Amygdala (tissue), 56 donors: Measurements from ENCODE around the gene C9orf40.

Experiments used
- DNase-seq, 56 donors: peaks; one replicate each; lab custom pipeline; 2025; lab: John Stamatoyannopoulos, UW

Gene C9orf40

GRCh38 chr9:74952201-74953151 is at the start of gene C9orf40:
C9orf40 (minus strand) TSS chr9:74952912; CDS start chr9:74952611, 301 bp downstream.
- DNase-seq: peak; percentile 26 to 91 (median 73)

GRCh38 chr9:75001719-75002421 is 49.2 kb upstream of the C9orf40 start:
- peak in 4 of 56 donors; percentile 1 to 87 (median 4) for DNase-seq

- no peak for DNase-seq
These were observed 48.1 kb upstream of the C9orf40 start for GRCh38 chr9:75000835-75001234.

- no peak for DNase-seq
These were observed 32.3 kb upstream of the C9orf40 start for GRCh38 chr9:74985041-74985440.

GRCh38 chr9:74983709-74984108 is 31.0 kb upstream of the C9orf40 start:
- no peak for DNase-seq

GRCh38 chr9:74979844-74980243 is 27.1 kb upstream of the C9orf40 start:
- no peak for DNase-seq

- no peak for DNase-seq
These were observed 24.6 kb upstream of the C9orf40 start for GRCh38 chr9:74977287-74977686.

- DNase-seq: no peak
These were observed 22.8 kb upstream of the C9orf40 start for GRCh38 chr9:74975538-74975937.

- DNase-seq: no peak
These were observed 21.8 kb upstream of the C9orf40 start for GRCh38 chr9:74974558-74974957.

- no peak for DNase-seq
These were observed 21.0 kb upstream of the C9orf40 start for GRCh38 chr9:74973714-74974113.

GRCh38 chr9:74963056-74963455 is 10.3 kb upstream of the C9orf40 start:
- DNase-seq: no peak

- DNase-seq: no peak
These were observed 8.8 kb upstream of the C9orf40 start for GRCh38 chr9:74961496-74961895.

GRCh38 chr9:74960561-74960960 is 7.8 kb upstream of the C9orf40 start:
- DNase-seq: no peak

GRCh38 chr9:74958587-74958986 is 5.9 kb upstream of the C9orf40 start:
- DNase-seq: no peak

GRCh38 chr9:74953235-74953751 is 581 bp upstream of the C9orf40 start:
- DNase-seq: peak in 1 of 56 donors; percentile 25

GRCh38 chr9:74951725-74952151 is 974 bp downstream of the C9orf40 start:
- DNase-seq: peak in 32 of 56 donors; percentile 2 to 69 (median 42)

- no peak for DNase-seq
These were observed 1.5 kb downstream of the C9orf40 start for GRCh38 chr9:74951107-74951720.

- DNase-seq: no peak
These were observed 2.6 kb downstream of the C9orf40 start for GRCh38 chr9:74949859-74950855.

GRCh38 chr9:74948937-74949336 is 3.8 kb downstream of the C9orf40 start:
- DNase-seq: no peak

GRCh38 chr9:74946686-74947085 is 6.0 kb downstream of the C9orf40 start:
- no peak for DNase-seq
